ENCODE measurements around the gene ABCB11.

The ABCB11 gene

GRCh38 chr2:168928113-168928831 is 102.9 kb downstream of the ABCB11 start:
- ATAC-seq, result no peak

- ATAC-seq, result no peak
Observed at GRCh38 chr2:168926621-168927386, 104.3 kb downstream of the ABCB11 start.

DNA sequence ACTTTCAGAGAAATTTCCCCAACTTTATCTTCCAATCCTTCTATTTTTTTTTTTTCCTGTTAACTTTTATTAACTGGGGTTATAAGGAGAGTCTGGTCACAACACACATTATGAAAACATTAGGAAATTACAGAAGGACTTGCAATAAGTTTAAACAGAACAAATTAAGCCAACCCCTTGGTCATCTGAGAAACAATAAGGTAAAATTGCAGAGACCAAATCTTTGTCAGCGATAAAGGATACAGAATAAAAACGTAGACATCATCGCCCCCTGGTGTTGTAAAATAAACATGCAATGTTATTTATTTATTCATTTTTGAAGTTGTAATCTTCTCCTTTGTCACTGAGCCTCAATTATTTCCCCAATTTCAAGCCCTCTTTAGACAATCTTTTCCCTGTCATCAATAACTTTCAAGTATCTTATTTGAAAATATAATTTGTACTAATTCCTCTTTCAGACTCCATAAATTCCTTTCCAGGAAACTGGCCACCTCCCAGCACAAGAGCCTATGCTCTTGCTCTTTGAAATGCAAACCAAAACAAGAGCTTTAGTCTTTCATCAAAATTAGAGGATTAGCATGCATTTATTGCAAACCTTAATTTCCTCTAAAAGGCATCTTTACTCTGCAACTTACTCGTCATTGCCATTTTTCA is 110.5 kb downstream of the ABCB11 start:
- ATAC-seq, result no peak

DNA sequence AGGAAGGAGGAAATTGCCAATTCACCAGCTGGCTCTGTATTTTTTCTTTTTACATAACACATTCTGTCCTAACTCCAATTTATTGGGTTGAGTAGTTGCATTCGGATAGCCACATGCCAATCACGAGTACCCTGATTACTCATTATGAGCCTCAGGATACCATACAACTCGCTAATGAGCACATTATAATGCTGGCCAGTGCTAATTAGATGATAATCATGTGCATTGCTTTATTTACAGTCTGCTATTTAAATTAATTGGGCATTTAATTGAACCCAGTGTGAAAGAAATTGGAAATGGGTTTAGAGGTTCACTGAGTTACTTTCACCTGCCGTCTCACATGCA is 114.8 kb downstream of the ABCB11 start:
- ATAC-seq, result no peak

GRCh38 chr2:168915441-168916330 is 115.4 kb downstream of the ABCB11 start:
- ATAC-seq, result peak; percentile 45 to 46

DNA sequence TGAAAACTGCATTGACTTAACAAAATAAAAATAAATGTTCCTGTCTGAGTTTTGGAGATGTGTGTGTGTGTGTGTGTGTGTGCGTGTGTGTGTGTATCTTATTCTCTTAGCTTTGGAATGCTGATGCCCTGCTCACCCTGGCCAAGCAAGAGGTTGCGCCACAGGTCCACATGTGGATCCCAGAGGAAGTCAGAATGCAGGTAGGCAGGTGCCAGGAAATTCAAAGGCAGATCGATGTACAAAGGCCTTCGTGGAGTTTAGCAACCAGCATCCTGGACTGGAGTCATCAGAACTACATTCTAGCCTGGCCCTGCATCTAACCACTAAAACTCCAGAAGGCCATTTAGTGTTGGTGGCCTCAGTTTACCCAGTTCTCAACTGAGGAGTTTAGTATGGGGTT is 117.6 kb downstream of the ABCB11 start:
- ATAC-seq, result no peak

GRCh38 chr2:168912901-168913369 is 118.2 kb downstream of the ABCB11 start:
- ATAC-seq, result no peak

DNA sequence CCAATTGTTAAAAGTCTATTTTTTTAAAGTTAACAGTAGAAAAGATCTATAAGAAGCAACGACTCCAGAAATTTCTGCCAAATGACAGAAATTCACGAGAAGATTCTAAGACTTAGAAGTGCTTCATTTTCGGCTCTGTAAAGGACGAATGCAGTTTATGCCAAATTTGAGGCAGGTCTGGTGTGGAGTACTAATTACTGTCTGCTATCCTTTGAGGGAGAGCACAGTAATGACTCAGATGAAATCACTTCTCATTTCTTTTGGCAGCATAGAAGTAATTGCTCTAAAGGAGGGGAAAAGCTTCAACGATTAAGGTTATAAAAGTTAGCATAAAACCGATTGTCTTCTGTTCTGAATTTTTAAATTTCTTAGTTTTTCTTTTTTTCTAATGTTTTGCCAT is 118.7 kb downstream of the ABCB11 start:
- ATAC-seq, result no peak

DNA sequence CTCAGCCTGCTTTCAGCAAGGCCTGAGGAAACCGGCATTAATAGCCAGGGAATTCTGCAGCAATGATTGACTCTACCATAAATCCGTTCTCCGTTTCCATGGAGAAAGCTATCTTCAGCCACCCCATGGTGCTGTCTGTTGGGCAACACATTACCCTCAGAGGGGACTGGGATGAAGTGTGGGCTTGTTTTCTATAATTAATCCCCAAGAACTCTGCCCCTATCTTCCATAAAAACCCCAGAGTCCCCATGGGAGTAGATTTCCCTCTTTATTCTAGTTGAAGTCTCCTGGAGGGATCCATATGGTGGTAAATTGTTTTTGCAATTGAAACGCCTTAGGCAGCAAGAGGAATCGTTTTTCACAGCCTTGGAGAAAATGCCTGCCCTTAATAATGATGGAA is 120.8 kb downstream of the ABCB11 start:
- ATAC-seq, result no peak

DNA sequence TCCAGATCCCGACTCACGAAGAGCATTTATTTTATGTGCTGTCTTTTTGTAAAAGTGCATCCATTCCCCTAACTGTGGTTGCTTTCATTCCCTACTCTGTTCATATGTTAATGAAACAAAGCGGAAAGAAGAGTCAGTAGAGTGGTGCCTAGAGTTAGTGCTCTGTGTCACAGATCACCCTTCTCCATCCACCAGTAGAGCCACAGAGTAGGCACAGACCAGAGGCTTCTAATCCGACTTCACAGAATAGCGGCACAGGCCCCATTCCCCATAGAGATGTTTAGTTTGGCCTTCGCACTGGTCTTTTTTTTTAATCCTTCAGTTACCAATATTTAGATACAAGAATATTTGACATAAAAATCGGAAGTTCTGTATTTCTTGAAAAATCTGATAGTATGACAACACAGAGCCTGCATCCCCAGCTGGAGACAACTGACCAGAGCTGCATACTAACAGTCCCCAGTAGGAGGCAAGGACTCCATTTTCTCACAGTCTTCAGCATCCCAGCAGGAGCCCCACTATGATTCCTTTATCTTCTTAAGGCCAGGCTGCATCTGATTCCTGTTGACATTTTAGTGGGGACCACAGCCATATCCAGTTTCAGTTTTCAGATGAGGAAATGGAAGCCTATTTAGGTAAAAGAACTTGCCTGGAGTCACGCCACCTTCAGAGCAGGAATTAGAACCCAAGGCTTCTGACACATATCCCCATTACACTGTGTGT is 123.0 kb downstream of the ABCB11 start:
- ATAC-seq, result no peak

DNA sequence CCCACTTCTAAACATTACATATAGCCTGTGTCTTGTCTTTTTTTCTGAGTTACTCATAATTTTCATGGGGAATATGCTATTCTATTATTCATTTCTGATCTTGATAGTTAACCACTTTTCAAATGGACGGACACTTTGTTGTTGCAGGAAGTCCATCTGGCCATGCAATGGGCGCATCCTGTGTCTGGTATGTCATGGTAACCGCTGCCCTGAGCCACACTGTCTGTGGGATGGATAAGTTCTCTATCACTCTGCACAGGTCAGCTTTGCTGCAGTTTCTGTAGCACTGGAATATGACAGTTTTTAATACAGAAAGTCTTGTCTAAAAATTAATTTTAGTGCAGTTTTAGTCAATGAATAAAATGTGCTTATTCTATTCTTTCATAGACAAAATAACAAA is 126.8 kb downstream of the ABCB11 start:
- ATAC-seq, result no peak

DNA sequence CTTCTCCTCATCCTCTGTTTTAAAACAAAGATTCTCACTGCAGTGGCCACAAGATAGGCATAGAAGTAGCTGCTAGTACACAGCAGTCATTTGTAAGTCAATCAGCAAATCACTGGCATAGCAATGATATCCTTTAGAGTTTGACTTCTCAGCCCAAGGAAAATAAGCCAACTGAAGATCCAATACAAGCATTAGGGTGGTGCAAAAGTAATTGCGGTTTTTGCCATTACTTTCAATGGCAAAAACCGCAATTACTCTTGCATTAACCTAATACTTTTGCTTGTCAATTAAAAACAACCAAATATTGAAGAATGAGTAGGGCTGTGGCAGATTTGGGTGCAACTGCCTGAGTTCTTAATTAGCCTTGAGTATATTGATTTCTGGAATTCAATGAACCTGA is 127.2 kb downstream of the ABCB11 start:
- no peak for ATAC-seq

DNA sequence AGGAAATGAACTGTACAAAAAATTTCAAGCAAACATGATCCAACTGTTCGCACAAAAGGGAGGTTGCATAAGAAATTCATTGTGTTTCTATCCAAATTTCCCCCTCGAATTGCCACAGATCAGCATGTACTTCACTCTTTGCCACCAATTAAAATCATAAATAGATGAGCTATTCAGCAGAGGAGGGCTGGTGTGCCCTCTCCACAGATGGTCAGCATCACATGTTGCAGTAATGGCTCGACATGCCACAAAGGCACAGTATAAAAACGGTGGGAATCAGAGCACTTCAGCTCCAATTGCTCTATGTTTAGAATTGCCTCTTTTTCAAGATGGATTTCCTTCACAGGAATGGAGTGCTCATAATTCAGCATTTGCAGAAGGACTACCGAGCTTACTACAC is 130.1 kb downstream of the ABCB11 start, which contains the start of gene G6PC2:
Gene G6PC2 (plus strand): TSS at position 289 of the 400 bp plus-strand sequence. CDS start 41 bp downstream, at position 330.
- no peak for ATAC-seq

- no peak for ATAC-seq
Observed at GRCh38 chr2:168897449-168897848, 133.7 kb downstream of the ABCB11 start.

GRCh38 chr2:168896783-168897182 is 134.3 kb downstream of the ABCB11 start:
- ATAC-seq, result no peak

GRCh38 chr2:168895771-168896170 is 135.4 kb downstream of the ABCB11 start:
- ATAC-seq, result no peak

DNA sequence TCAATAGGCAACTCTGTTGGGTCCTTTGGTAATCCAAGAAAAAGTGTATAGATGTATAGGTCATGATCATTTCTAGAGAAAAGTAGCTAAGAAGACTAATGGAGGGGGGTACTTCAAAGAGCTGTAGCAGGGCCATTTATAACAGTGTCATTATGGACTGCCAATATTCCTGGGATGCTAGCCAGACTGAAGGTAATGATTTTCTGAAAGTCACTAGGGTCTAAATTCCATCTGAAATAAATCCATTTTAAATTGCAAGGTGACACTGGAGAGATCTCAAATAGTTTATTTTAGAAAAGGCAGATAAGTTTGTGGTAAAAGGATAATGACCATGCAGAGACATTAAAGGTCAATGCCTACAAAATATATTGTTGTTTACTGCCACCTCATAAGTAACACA is 136.4 kb downstream of the ABCB11 start:
- ATAC-seq, result no peak

DNA sequence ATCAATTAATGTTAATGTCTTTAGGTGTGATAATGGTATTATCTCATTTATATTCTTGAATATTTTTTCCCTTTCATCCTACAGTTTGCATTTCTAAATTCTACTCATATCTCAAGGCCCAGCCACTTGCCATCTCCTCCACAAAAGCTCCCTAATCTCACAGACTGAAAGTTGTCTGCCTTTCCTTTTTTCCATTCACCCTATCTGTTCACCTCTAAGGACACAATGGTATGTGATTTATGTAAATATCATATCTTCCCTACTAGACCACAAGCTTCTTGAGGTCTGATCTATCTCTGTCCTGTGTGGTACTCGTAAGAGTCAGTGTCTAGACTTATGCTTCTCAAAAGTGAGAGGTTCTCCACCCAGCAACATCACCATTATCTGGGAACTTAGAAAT is 137.0 kb downstream of the ABCB11 start:
- ATAC-seq, result no peak

- no peak for ATAC-seq
Observed at GRCh38 chr2:168892327-168892726, 138.8 kb downstream of the ABCB11 start.

DNA sequence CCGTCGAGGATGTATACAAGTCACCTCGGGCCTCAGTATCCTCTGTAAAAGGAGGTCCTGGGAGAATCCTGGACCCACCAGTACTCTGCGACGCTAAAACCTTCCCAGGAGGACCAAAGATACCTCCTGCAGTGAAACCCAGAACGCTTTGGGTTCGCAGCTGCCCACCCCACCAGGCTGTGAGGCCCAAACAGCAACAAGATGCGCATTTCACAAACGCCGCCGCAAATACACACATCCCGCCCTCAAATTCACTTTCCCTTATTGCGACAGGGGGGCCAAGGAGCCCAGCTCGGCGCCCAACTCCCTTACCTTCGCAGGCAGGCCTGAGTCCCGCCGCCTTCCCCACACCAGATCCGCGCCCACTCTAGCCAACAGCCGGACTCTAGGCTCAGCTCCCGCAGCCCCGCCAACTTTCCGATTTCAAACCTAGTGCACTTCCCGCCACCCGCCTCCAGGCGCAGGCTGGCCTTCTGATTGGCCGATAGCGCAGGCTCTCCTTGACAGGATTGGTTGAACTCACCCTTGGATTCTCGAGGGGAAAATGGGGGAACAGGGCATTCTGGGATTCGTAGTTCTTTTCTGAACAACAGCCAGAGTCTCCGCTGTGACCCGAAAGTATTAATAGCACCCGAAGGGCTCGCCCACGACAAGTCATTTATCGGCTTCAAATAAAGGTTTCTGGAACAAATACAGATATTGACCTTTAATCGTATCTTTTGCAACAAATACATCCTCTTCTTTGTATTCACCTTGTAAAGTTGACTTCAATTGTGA is 140.9 kb downstream of the ABCB11 start, which contains the start of gene SPC25:
Gene SPC25 (minus strand): TSS at position 425 of the 777 bp plus-strand sequence. CDS start 911 bp downstream, outside the sequence.
- peak; percentile 97 to 99 for ATAC-seq

DNA sequence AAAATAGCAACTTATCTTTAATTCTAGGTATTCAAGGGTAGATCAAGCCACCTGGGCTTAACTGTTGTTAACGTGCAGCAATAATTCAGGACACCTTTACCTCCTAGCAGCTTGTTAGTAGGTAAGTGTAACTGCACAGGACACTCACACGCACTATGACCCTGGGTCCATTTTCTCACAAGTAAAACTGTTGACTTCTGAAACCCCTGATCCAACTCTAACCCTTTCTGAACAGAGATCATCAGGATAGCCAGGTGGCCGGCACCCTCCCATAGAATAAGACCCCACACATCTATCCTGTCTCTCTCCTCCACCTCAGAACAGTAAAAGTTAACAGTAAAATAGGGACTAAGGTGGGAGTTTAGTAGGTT is 141.5 kb downstream of the ABCB11 start:
- no peak for ATAC-seq
